Spleen (tissue), 11 donors: ENCODE data around the gene PRRX2. TPM values are rescaled to one million over a fixed set of nuclear protein-coding genes. Genes with fewer than 3 reads are reported as not detected.

ENCODE experiments used
- DNase-seq: peaks from one replicate; pipeline ENCODE4 v3.0.0-alpha.2; 2020
- H3K27ac ChIP-seq, 8 donors: fragments of 200-600 bp; sonication (generic) in 7 of 8; 1 replicate in 4 of 8; 2 replicates in 4 of 8; pipeline versions ENCODE4 v1.5.0 to v1.8.0; 2016 to 2021; ENCODE audit warnings: inconsistent platforms in 4 of 8, mild to moderate bottlenecking in 4 of 8, moderate library complexity in 1 of 8
- H3K27me3 ChIP-seq, 7 donors: fragments of 200-600 bp; sonication (generic) in 6 of 7; replicated peaks in 1 of 7; 1 replicate in 4 of 7; 2 replicates in 3 of 7; pipeline versions ENCODE4 v1.5.0 to v1.8.0; 2016 to 2021; ENCODE audit warnings: inconsistent platforms in 3 of 7, mild to moderate bottlenecking in 1 of 7
- H3K36me3 ChIP-seq, 6 donors: fragments of 200-600 bp; sonication (generic) in 5 of 6; 1 replicate in 4 of 6; 2 replicates in 2 of 6; pipeline versions ENCODE4 v1.5.0 to v1.8.0; 2016 to 2021; ENCODE audit warnings: inconsistent platforms in 2 of 6
- H3K4me1 ChIP-seq, 6 donors: fragments of 200-600 bp; sonication (generic) in 5 of 6; 1 replicate in 3 of 6; 2 replicates in 3 of 6; pipeline versions ENCODE4 v1.5.0 to v1.8.0; 2016 to 2021; ENCODE audit warnings: inconsistent platforms in 3 of 6
- H3K4me3 ChIP-seq, 8 donors: fragments of 200-600 bp; sonication (generic) in 7 of 8; 1 replicate in 4 of 8; 2 replicates in 4 of 8; pipeline versions ENCODE4 v1.5.0 to v1.8.0; 2016 to 2021; ENCODE audit warnings: inconsistent platforms in 4 of 8, mild to moderate bottlenecking in 4 of 8, moderate library complexity in 2 of 8
- H3K9me3 ChIP-seq, 8 donors: fragments of 200-600 bp; sonication (generic) in 7 of 8; 1 replicate in 4 of 8; 2 replicates in 4 of 8; pipeline versions ENCODE4 v1.5.0 to v1.8.0; 2016 to 2021; ENCODE audit warnings: inconsistent platforms in 4 of 8
- POLR2A ChIP-seq, 3 donors: fragments of 450-650 bp; IDR thresholded peaks; one replicate each; pipeline ENCODE4 v1.5.1; 2017; ENCODE audit warnings: antibody characterized with exemption in 3 of 3, mild to moderate bottlenecking in 1 of 3
- POLR2AphosphoS5 ChIP-seq, 3 donors: sonication (generic); formaldehyde crosslinking; IDR thresholded peaks; one replicate each; pipeline ENCODE4 v1.5.1; 2017; ENCODE audit warnings: antibody characterized with exemption in 3 of 3
- WGBS, 5 donors: extraction: QIAGEN DNeasy Blood & Tissue Kit in 3 of 5; methylation state at CpG; one replicate each; pipeline versions ENCODE4 v1.1.5 to v1.1.7; 2013 to 2018; 5-methylcytosine and 5-hydroxymethylcytosine counted together
- intact Hi-C: fragments of 100-400 bp; cut with DNase I; formaldehyde crosslinking; loops from one replicate; pipeline ENCODE4 v1.15.0; 2023; ENCODE audit warnings: low total_unique reads
- polyA plus RNA-seq, 3 donors: library from polyadenylated mRNA; stranded (reverse); fragments of 200-250 nt; gene quantifications; one replicate each; pipeline ENCODE4 v1.2.1, GENCODE V29; 2013
- total RNA-seq, 7 donors: library from RNA; depleted of rRNA in 3 of 7; stranded (reverse); fragments of >200 nt in 3 of 7; fragmentation: NEBNext Ultra II Directional in 4 of 7; extraction: Animal tissue kit (Norgen Biotek cat#: 25700) in 4 of 7; gene quantifications; one replicate each; pipeline versions ENCODE4 v1.1.0 to v1.2.1, GENCODE V29; 2016 to 2021
- TF ChIP-seq, protein P1 (sequence below), 11 experiments: fragments of 200-600 bp in 7 of 11; fragments of 450-650 bp in 4 of 11; sonication (generic) in 4 of 11; IDR thresholded peaks in 8 of 11; conservative IDR thresholded peaks in 3 of 11; 1 replicate in 7 of 11; 2 replicates in 4 of 11; pipeline versions ENCODE4 v1.4.0 to v1.8.0; 2016 to 2021; ENCODE audit warnings: antibody characterized with exemption in 11 of 11, inconsistent platforms in 4 of 11, mild to moderate bottlenecking in 1 of 11
- donor health status: healthy with polysubstance abuse.
- donor health status: DM: no; HTN: no; CAD: no; lungs with moderate emphysema.
- donor health status: DM: no; HTN: no; CAD: no.
- donor health status: Bipolar disorder and iron deficiency.
- donor health status: healthy.
- donor health status: DM: no; HTN: no; CAD: no.
- donor health status: DM: yes; HTN: yes; CAD: no.

Gene PRRX2
- total and polyA plus RNA-seq, 10 donors, result 0.32 to 1.5 (median 0.54) TPM; not detected in 5

DNA sequence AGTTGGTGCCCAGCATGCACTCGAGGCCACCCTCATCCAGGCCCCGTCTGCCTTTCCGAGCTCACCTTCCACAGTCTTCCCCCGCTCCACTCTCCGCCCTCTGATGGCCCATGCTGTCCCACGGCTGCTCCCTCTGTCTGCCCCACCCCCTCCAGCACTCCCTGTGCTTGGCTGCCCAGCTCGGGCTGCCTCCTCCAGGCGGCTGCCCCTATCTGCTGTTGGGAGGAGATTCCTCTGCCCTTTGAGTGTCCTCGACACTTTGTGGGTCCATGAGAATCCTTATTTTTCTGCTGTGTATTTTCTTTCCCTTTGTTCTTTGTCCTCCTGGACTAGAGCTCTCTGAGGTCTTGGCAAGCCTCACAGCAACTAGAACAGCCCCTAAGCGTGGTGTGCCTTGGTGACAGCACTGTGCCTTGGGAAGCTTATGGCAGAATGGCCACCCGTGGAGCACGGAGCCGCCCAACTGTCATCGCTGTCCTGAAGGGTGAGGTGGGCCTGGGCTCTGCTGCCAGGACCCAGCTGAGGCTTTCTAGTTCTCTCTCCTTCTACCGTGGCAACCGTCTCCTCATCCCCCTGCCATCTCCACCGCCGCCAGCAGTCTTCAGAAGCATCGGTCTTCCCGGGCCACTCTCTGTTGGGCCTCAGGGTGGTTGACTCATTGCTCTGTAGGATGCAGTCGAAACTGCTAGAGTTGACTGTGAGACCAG is 34.3 kb upstream of the PRRX2 start:
- Histone ChIP-seq H3K4me1 (peaks cover 26 to 95% (median 71%) of the 10 kb centered on the region in 6 donors), H3K9me3 (no peaks in the 10 kb centered on the region), H3K36me3 (peaks cover 0 to 78% (median 40%) of the 10 kb centered on the region in 6 donors), H3K27ac (peak overlapping the region in 2 of 8 donors; percentile 18 to 97), H3K4me3 (peak overlapping the region in 1 of 8 donors; percentile 1), H3K27me3 (no peaks in the 10 kb centered on the region)
- intact Hi-C loops, result no loop called here
- no peak for DNase-seq
- TF ChIP-seq, protein P1, sequence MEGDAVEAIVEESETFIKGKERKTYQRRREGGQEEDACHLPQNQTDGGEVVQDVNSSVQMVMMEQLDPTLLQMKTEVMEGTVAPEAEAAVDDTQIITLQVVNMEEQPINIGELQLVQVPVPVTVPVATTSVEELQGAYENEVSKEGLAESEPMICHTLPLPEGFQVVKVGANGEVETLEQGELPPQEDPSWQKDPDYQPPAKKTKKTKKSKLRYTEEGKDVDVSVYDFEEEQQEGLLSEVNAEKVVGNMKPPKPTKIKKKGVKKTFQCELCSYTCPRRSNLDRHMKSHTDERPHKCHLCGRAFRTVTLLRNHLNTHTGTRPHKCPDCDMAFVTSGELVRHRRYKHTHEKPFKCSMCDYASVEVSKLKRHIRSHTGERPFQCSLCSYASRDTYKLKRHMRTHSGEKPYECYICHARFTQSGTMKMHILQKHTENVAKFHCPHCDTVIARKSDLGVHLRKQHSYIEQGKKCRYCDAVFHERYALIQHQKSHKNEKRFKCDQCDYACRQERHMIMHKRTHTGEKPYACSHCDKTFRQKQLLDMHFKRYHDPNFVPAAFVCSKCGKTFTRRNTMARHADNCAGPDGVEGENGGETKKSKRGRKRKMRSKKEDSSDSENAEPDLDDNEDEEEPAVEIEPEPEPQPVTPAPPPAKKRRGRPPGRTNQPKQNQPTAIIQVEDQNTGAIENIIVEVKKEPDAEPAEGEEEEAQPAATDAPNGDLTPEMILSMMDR (IDR thresholded peaks at IDR 0.05 in 8 of 11, conservative IDR thresholded peaks at IDR 0.05 in 3 of 11), result no peak
- peak in 1 of 3 donors; percentile 31 for TF ChIP-seq POLR2AphosphoS5 (IDR thresholded peaks at IDR 0.05)
- 81 to 85% (median 83%) methylated on average over 21 of the region's 21 CpGs for WGBS, 5 donors

DNA sequence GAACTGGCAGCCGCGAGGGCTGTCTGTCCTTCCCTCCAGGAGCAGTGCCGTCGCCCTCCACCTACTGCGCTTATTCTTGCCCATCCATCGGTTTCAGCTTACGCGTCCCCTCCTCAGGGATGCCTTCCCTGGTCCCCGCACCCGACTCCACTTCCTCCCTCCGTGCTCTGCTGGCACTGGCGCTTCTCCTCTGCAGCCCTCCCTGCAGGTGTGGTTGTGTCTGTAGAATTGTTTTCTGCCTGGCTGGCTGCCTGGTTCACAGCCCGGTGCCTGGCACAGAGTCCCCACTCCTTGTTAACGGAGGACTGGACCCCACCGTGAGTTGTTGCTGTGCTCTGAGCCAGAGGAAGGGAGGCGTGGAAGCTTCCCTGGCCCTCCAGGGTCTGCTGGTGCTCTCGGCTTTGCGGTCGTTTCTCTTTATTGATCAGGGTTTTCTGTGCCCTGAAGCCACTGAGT is 33.7 kb upstream of the PRRX2 start:
- intact Hi-C loops, result no loop called here
- Histone ChIP-seq H3K27ac (peak overlapping the region in 2 of 8 donors; percentile 18 to 97), H3K4me3 (no peak overlapping the region), H3K9me3 (no peaks in the 10 kb centered on the region), H3K4me1 (peaks cover 26 to 95% (median 71%) of the 10 kb centered on the region in 6 donors), H3K27me3 (no peaks in the 10 kb centered on the region), H3K36me3 (peaks cover 0 to 84% (median 45%) of the 10 kb centered on the region in 6 donors)
- TF ChIP-seq POLR2A (IDR thresholded peaks at IDR 0.05) (no peak), POLR2AphosphoS5 (IDR thresholded peaks at IDR 0.05) (peak in 1 of 3 donors; percentile 25)
- TF ChIP-seq, protein P1 (IDR thresholded peaks at IDR 0.05 in 8 of 11, conservative IDR thresholded peaks at IDR 0.05 in 3 of 11), result no peak
- 73 to 90% (median 80%) methylated on average over 19 of the region's 19 CpGs for WGBS, 5 donors
- DNase-seq, result no peak

DNA sequence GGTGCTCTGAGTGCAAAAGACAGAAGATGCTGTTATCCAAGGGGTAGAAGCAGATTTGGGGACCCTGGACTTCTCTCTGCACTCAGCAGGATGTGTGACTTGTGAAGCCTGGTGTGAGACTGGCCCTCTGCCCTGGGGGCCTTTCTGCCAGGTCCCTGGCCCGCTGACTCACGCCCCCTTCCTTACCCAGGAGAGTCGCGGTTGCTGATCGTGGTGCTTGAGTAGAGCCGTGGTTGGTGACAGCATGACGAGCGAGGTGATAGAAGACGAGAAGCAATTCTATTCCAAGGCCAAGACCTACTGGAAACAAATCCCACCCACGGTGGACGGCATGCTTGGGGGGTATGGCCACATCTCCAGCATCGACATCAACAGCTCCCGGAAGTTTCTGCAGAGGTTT is 33.0 kb upstream of the PRRX2 start:
- 71 to 88% (median 84%) methylated on average over 13 of the region's 13 CpGs for WGBS, 5 donors
- no peaks in the 10 kb centered on the region for H3K9me3 ChIP-seq
- no peak for DNase-seq
- peaks cover 0 to 92% (median 52%) of the 10 kb centered on the region in 6 donors for H3K36me3 ChIP-seq
- H3K27ac ChIP-seq, result peak overlapping the region in 1 of 8 donors; percentile 8
- H3K4me1 ChIP-seq, result peaks cover 20 to 95% (median 67%) of the 10 kb centered on the region in 6 donors
- no peak overlapping the region for H3K4me3 ChIP-seq
- TF ChIP-seq, protein P1 (IDR thresholded peaks at IDR 0.05 in 8 of 11, conservative IDR thresholded peaks at IDR 0.05 in 3 of 11), result no peak
- TF ChIP-seq POLR2AphosphoS5 (IDR thresholded peaks at IDR 0.05), result peak in 1 of 3 donors; percentile 8
- intact Hi-C loops, result no loop called here
- H3K27me3 ChIP-seq, result no peaks in the 10 kb centered on the region

DNA sequence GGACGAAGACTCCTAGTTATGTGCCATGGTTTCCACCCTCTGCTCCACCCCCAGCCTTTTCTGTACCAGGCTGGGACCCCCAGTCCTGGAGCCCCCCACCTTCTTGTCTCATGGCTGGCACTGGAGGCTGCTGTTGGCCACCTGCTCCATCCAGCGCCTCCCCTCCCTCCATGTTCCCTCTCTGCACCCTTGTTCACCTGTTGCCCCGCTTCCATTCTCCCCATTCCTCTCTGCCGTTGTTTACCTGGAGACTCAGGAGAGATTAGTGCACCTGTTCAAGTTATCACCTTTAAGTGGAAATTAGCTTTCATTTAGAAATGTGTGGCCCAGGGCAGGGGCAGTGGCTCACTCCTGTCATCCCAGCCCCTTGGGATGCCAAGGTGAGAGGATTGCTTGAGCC is 32.2 kb upstream of the PRRX2 start:
- no peak overlapping the region for H3K4me3 ChIP-seq
- peak overlapping the region in 1 of 8 donors; percentile 8 for H3K27ac ChIP-seq
- no peak for TF ChIP-seq POLR2A (IDR thresholded peaks at IDR 0.05)
- TF ChIP-seq POLR2AphosphoS5 (IDR thresholded peaks at IDR 0.05), result no peak
- TF ChIP-seq, protein P1 (IDR thresholded peaks at IDR 0.05 in 8 of 11, conservative IDR thresholded peaks at IDR 0.05 in 3 of 11), result no peak
- peaks cover 16 to 95% (median 61%) of the 10 kb centered on the region in 6 donors for H3K4me1 ChIP-seq
- H3K36me3 ChIP-seq, result peaks cover 0 to 95% (median 60%) of the 10 kb centered on the region in 6 donors
- no peaks in the 10 kb centered on the region for H3K9me3 ChIP-seq
- 92 to 97% (median 94%) methylated on average over 4 of the region's 4 CpGs for WGBS, 5 donors
- no peak for DNase-seq
- intact Hi-C loops, result no loop called here
- no peaks in the 10 kb centered on the region for H3K27me3 ChIP-seq
